H1 (cell line): ENCODE data around the gene OPRD1. TPM values are rescaled to one million over a fixed set of nuclear protein-coding genes. Genes with fewer than 3 reads are reported as not detected.

Experiments used
- FOSL1 ChIP-seq: IDR thresholded peaks from 2 replicates; pipeline ENCODE4 v1.6.1; 2011; ENCODE audit warnings: mild to moderate bottlenecking, low read depth, low read length, moderate library complexity; ENCODE audit not compliant: insufficient read depth
- SAP30 ChIP-seq: fragments of 300-600 bp; sonication (generic); IDR thresholded peaks from 2 replicates; pipeline ENCODE4 v1.7.1; 2012; ENCODE audit warnings: low read length, moderate library complexity, mild to moderate bottlenecking, inconsistent platforms; ENCODE audit not compliant: insufficient read depth, insufficient replicate concordance
- polyA plus RNA-seq, 7 experiments: library from polyadenylated mRNA; depleted of rRNA in 3 of 7; stranded (reverse) in 5 of 7; unstranded in 2 of 7; fragments of >200 nt in 5 of 7; fragments of 200-250 nt in 2 of 7; gene quantifications; 1 replicate in 5 of 7; 2 replicates in 1 of 7; 4 replicates in 1 of 7; pipeline versions ENCODE4 v1.2.1 to v1.2.3, GENCODE V29; 2011 to 2013; ENCODE audit warnings: missing spikeins in 2 of 7, mixed read lengths in 2 of 7
- total RNA-seq: library from RNA; stranded (reverse); fragmentation: NEBNext Ultra II Directional; extraction: Animal tissue kit (Norgen Biotek cat#: 25700); gene quantifications from 2 replicates; pipeline ENCODE4 v1.2.1, GENCODE V29; 2021

The OPRD1 gene
- total and polyA plus RNA-seq, 2 of the 8 experiments (the other 6 are each of a cell fraction or from before 2014, with no cell fraction given), result 2.6 to 3.7 TPM

DNA sequence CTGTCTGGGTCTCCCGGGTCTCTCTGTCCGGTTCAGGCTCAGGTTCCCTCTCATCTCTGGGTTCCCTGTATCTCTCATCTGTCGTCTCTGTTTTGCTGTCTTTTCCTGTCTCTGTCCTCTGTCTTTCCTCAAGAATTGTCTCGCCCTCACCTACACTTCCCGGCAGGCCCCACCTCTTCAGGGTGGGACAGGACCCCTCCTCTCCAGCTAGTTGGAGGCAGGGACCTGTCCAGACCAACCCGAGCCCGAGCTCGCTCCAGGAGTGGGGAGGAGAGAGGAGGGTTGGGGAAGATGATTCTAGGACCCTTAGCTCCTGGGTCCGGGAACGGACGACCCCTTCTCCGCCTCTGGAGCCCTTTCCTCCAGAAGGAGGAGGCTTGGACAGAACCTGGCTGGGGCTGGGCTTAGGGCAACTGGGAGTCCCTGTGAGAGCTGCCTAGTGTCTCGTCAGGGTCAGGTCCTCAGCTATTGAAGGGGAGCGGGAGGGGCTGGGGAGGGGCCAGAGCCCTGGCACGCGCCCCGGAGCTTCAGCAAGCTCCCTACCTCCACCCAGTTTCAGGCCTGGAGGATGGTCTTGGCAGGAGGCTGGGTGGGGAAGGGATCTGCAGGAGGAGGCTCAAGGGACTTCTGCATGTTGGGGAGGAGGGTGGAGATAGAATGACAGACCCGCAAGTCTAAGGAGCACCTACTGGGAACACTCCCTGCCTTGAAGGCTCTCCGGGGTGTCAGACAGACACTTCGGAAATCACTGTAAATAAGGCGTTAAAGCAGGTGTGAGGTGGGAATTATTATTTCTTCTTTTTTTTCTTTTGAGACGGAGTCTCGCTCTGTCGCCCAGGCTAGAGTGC is 76.1 kb downstream of the OPRD1 start (continued):
- TF ChIP-seq FOSL1 (no peak), SAP30 (peak; percentile 57)
- TF ChIP-seq, all 59 proteins: peak for 4
